PC-9 (cell line): ENCODE results near the gene ZNF267.

ENCODE experiments used
- CTCF ChIP-seq: fragments of 200-600 bp; sonication (generic); conservative IDR thresholded peaks from 2 replicates; pipeline ENCODE4 v1.6.1; 2017; ENCODE audit warnings: mixed run types, antibody characterized with exemption, mild to moderate bottlenecking, moderate library complexity
- EZH2 ChIP-seq: fragments of 200-600 bp; sonication (generic); IDR thresholded peaks from 2 replicates; pipeline ENCODE4 v1.8.0; 2017; ENCODE audit warnings: antibody characterized with exemption, low read depth

GRCh38 chr16:31876951-31877828 is 3.6 kb downstream of the ZNF267 start:
- TF ChIP-seq EZH2 (no peak), CTCF (no peak)
